HL-60/S4 (cell line): Measurements from ENCODE around the gene ADCY4.

ENCODE experiments used
- in situ Hi-C: fragments of 300-500 bp; cut with MboI; formaldehyde crosslinking; loops from 2 replicates; pipeline ENCODE4 v1.14.3; 2022; ENCODE audit warnings: low sequenced_read_pairs

ADCY4 gene

GRCh38 chr14:24317141-24317928 is 17.5 kb downstream of the ADCY4 start:
- in situ Hi-C loops, result no loop called here

GRCh38 chr14:24316597-24316950 is 18.3 kb downstream of the ADCY4 start:
- in situ Hi-C loops, result no loop called here

- in situ Hi-C loops, result no loop called here
Observed at GRCh38 chr14:24315807-24316596, 18.9 kb downstream of the ADCY4 start.

GRCh38 chr14:24315243-24315806 is 19.5 kb downstream of the ADCY4 start:
- in situ Hi-C loops, result no loop called here

- in situ Hi-C loops, result no loop called here
Observed at GRCh38 chr14:24314377-24315193, 20.3 kb downstream of the ADCY4 start.

GRCh38 chr14:24313913-24314312 is 21.0 kb downstream of the ADCY4 start:
- in situ Hi-C loops, result no loop called here

GRCh38 chr14:24312736-24313507 is 21.9 kb downstream of the ADCY4 start:
- in situ Hi-C loops, result no loop called here

- in situ Hi-C loops, result no loop called here
Observed at GRCh38 chr14:24311837-24312615, 22.8 kb downstream of the ADCY4 start.

GRCh38 chr14:24310646-24311604 is 23.9 kb downstream of the ADCY4 start, which contains the start of gene LTB4R:
TSS of gene LTB4R (plus strand) at chr14:24311502. CDS start at chr14:24315652, 4,150 bp downstream.
- in situ Hi-C loops, result no loop called here

- in situ Hi-C loops, result no loop called here
Observed at GRCh38 chr14:24310265-24310645, 24.6 kb downstream of the ADCY4 start.

- in situ Hi-C loops, result no loop called here
Observed at GRCh38 chr14:24309538-24310264, 25.2 kb downstream of the ADCY4 start, which contains the start of gene LTB4R2. TSS of gene LTB4R2 (plus strand) at chr14:24310140. CDS start at chr14:24310665, 525 bp downstream.

GRCh38 chr14:24308342-24309124 is 26.3 kb downstream of the ADCY4 start:
- in situ Hi-C loops, result no loop called here

- in situ Hi-C loops, result no loop called here
Observed at GRCh38 chr14:24307575-24308341, 27.1 kb downstream of the ADCY4 start, which contains the start of gene CIDEB. TSS of gene CIDEB (minus strand) at chr14:24307977. CDS start at chr14:24307858, 119 bp downstream.

- in situ Hi-C loops, result no loop called here
Observed at GRCh38 chr14:24307156-24307574, 27.7 kb downstream of the ADCY4 start.

GRCh38 chr14:24304019-24304387 is 30.9 kb downstream of the ADCY4 start:
- in situ Hi-C loops, result no loop called here
